Lower lobe of right lung (tissue), 2 donors: Measurements from ENCODE around the gene KPNA6. TPM values are rescaled to one million over a fixed set of nuclear protein-coding genes. Genes with fewer than 3 reads are reported as not detected.
"Not testable (repeated sequence)": the region's sequence is repeated elsewhere in the genome, so short reads cannot be mapped to it uniquely, and the experiment has no call there.

Experiments used
- ATAC-seq, 2 donors: fragments of 200-7000 bp; cut with Tn5 transposase; one replicate each; pipeline ENCODE4 v1.9.1; 2020 to 2022; ENCODE audit warnings: mild to moderate bottlenecking in 2 of 2, moderate library complexity in 2 of 2
- DNase-seq: peaks from one replicate; pipeline ENCODE4 v3.0.0-alpha.2; 2020
- H3K27ac ChIP-seq: fragments of 200-600 bp; one replicate; pipeline ENCODE4 v1.8.0; 2022
- H3K27me3 ChIP-seq: fragments of 200-600 bp; one replicate; pipeline ENCODE4 v1.8.0; 2022; ENCODE audit warnings: low read depth
- H3K36me3 ChIP-seq: fragments of 200-600 bp; one replicate; pipeline ENCODE4 v1.8.0; 2022; ENCODE audit warnings: mild to moderate bottlenecking
- H3K4me1 ChIP-seq: fragments of 200-600 bp; one replicate; pipeline ENCODE4 v1.8.0; 2022
- H3K4me3 ChIP-seq: fragments of 200-600 bp; one replicate; pipeline ENCODE4 v1.8.0; 2022; ENCODE audit warnings: mild to moderate bottlenecking
- H3K9me3 ChIP-seq: fragments of 200-600 bp; one replicate; pipeline ENCODE4 v1.8.0; 2022
- CTCF ChIP-seq: fragments of 200-600 bp; IDR thresholded peaks from one replicate; pipeline ENCODE4 v1.8.0; 2022; ENCODE audit warnings: antibody characterized with exemption, mild to moderate bottlenecking
- intact Hi-C: fragments of 100-400 bp; cut with DNase I; formaldehyde crosslinking; loops from one replicate; pipeline ENCODE4 v1.11.0; 2022
- total RNA-seq: library from RNA; stranded (reverse); fragmentation: NEBNext Ultra II Directional; extraction: Animal tissue kit (Norgen Biotek cat#: 25700); gene quantifications from one replicate; pipeline ENCODE4 v1.2.1, GENCODE V29; 2021
- donor health status: DM: no; HTN: yes; CAD: no; lungs with severe emphysema.

The KPNA6 gene
- total RNA-seq, 1 donor from 2014 or later: 57.1 TPM

- intact Hi-C loops: no loop called here
- H3K27ac ChIP-seq: peak overlapping the region; percentile 85
- no peak for DNase-seq
These were observed 34.3 kb upstream of the KPNA6 start for GRCh38 chr1:32073299-32074229.

GRCh38 chr1:32074841-32075240 is 33.0 kb upstream of the KPNA6 start:
- peaks cover 19% of the 10 kb centered on the region for H3K4me1 ChIP-seq
- no peak for ATAC-seq
- no peak overlapping the region for H3K4me3 ChIP-seq
- H3K27ac ChIP-seq: no peak overlapping the region
- TF ChIP-seq CTCF: no peak
- no peaks in the 10 kb centered on the region for H3K27me3 ChIP-seq
- no peak for DNase-seq
- H3K36me3 ChIP-seq: peaks cover 46% of the 10 kb centered on the region
- H3K9me3 ChIP-seq: no peaks in the 10 kb centered on the region
- intact Hi-C loops: no loop called here

More at GRCh38 chr1:32073299-32074229, 34.3 kb upstream of the KPNA6 start:
- H3K9me3 ChIP-seq: no peaks in the 10 kb centered on the region
- no peak for TF ChIP-seq CTCF
- peaks cover 33% of the 10 kb centered on the region for H3K36me3 ChIP-seq
- H3K4me1 ChIP-seq: peaks cover 19% of the 10 kb centered on the region
- H3K4me3 ChIP-seq: peak overlapping the region; percentile 82
- ATAC-seq: peak in 1 of 2 donors; percentile 62
- no peaks in the 10 kb centered on the region for H3K27me3 ChIP-seq

- Histone ChIP-seq H3K4me1 (peaks cover 8% of the 10 kb centered on the region), H3K9me3 (no peaks in the 10 kb centered on the region), H3K27ac (no peak overlapping the region), H3K36me3 (peaks cover 71% of the 10 kb centered on the region), H3K4me3 (no peak overlapping the region), H3K27me3 (no peaks in the 10 kb centered on the region)
- ATAC-seq (no peak), DNase-seq (no peak)
- intact Hi-C loops: no loop called here
- no peak for TF ChIP-seq CTCF
These were observed 30.4 kb upstream of the KPNA6 start for GRCh38 chr1:32077451-32077850.

- Histone ChIP-seq H3K4me3 (no peak overlapping the region), H3K27ac (no peak overlapping the region), H3K9me3 (no peaks in the 10 kb centered on the region), H3K27me3 (no peaks in the 10 kb centered on the region), H3K4me1 (no peaks in the 10 kb centered on the region), H3K36me3 (peaks cover 88% of the 10 kb centered on the region)
- DNase-seq (no peak), ATAC-seq (no peak)
- intact Hi-C loops: no loop called here
- no peak for TF ChIP-seq CTCF
These were observed 25.8 kb upstream of the KPNA6 start for GRCh38 chr1:32082022-32082421.

GRCh38 chr1:32086381-32086780 is 21.5 kb upstream of the KPNA6 start:
- H3K4me1 ChIP-seq, ATAC-seq, H3K9me3 ChIP-seq, H3K4me3 ChIP-seq, intact Hi-C loops, DNase-seq, H3K27me3 ChIP-seq, H3K27ac ChIP-seq: not testable (repeated sequence)
- H3K36me3 ChIP-seq: peaks cover 81% of the 10 kb centered on the region

GRCh38 chr1:32091176-32091575 is 16.7 kb upstream of the KPNA6 start:
- DNase-seq: no peak
- Histone ChIP-seq H3K36me3 (peaks cover 92% of the 10 kb centered on the region), H3K27me3 (no peaks in the 10 kb centered on the region), H3K4me1 (no peaks in the 10 kb centered on the region), H3K4me3 (no peak overlapping the region), H3K9me3 (no peaks in the 10 kb centered on the region), H3K27ac (no peak overlapping the region)
- TF ChIP-seq CTCF: no peak
- intact Hi-C loops: no loop called here
- ATAC-seq: no peak
